Breast epithelium (tissue), 4 donors: ENCODE data around the gene OR6B2. TPM values are rescaled to one million over a fixed set of nuclear protein-coding genes. Genes with fewer than 3 reads are reported as not detected.

Source experiments
- DNase-seq, 2 donors: peaks; one replicate each; pipeline ENCODE4 v3.0.0-alpha.2; 2019; ENCODE audit warnings: low spot score in 2 of 2
- H3K27ac ChIP-seq, 2 donors: fragments of 200-600 bp; sonication (generic) in 1 of 2; one replicate each; pipeline ENCODE4 v1.5.1; 2016 to 2019; ENCODE audit warnings: mild to moderate bottlenecking in 1 of 2
- H3K27me3 ChIP-seq, 2 donors: fragments of 200-600 bp; sonication (generic) in 1 of 2; one replicate each; pipeline versions ENCODE4 v1.5.1 to v1.6.0; 2017 to 2019; ENCODE audit warnings: control low read depth in 1 of 2, mild to moderate bottlenecking in 1 of 2
- H3K36me3 ChIP-seq: fragments of 200-600 bp; one replicate; pipeline ENCODE4 v1.5.1; 2019
- H3K4me1 ChIP-seq, 2 donors: fragments of 200-600 bp; sonication (generic); one replicate each; pipeline ENCODE4 v1.5.1; 2016 to 2019; ENCODE audit warnings: control low read depth in 1 of 2
- H3K4me3 ChIP-seq, 3 donors: fragments of 200-600 bp; sonication (generic); 1 replicate in 2 of 3; 2 replicates in 1 of 3; pipeline ENCODE4 v1.5.1; 2016 to 2019; ENCODE audit warnings: mild to moderate bottlenecking in 3 of 3, moderate library complexity in 2 of 3
- H3K9me3 ChIP-seq, 2 donors: fragments of 200-600 bp; sonication (generic) in 1 of 2; one replicate each; pipeline ENCODE4 v1.5.1; 2016 to 2019; ENCODE audit warnings: control low read depth in 1 of 2
- POLR2A ChIP-seq: fragments of 450-650 bp; IDR thresholded peaks from one replicate; pipeline ENCODE4 v1.6.1; 2016; ENCODE audit warnings: antibody characterized with exemption, mild to moderate bottlenecking, moderate library complexity
- POLR2AphosphoS5 ChIP-seq, 3 donors: sonication (generic); formaldehyde crosslinking; IDR thresholded peaks; one replicate each; pipeline ENCODE4 v1.6.1; 2017; ENCODE audit warnings: antibody characterized with exemption in 3 of 3
- intact Hi-C: fragments of 100-400 bp; cut with DNase I; formaldehyde crosslinking; loops from one replicate; pipeline ENCODE4 v1.15.1; 2023; ENCODE audit warnings: low total_unique reads
- total RNA-seq, 3 donors: library from RNA; depleted of rRNA; stranded (reverse); fragments of >200 nt; gene quantifications; one replicate each; pipeline ENCODE4 v1.1.0, GENCODE V29; 2016
- TF ChIP-seq, protein P1 (sequence below), 3 donors: fragments of 450-650 bp; IDR thresholded peaks; one replicate each; pipeline ENCODE4 v1.5.1; 2016 to 2017; ENCODE audit warnings: antibody characterized with exemption in 3 of 3, mild to moderate bottlenecking in 3 of 3, moderate library complexity in 3 of 3

The OR6B2 gene
- total RNA-seq, 3 donors from 2014 or later: not detected

DNA sequence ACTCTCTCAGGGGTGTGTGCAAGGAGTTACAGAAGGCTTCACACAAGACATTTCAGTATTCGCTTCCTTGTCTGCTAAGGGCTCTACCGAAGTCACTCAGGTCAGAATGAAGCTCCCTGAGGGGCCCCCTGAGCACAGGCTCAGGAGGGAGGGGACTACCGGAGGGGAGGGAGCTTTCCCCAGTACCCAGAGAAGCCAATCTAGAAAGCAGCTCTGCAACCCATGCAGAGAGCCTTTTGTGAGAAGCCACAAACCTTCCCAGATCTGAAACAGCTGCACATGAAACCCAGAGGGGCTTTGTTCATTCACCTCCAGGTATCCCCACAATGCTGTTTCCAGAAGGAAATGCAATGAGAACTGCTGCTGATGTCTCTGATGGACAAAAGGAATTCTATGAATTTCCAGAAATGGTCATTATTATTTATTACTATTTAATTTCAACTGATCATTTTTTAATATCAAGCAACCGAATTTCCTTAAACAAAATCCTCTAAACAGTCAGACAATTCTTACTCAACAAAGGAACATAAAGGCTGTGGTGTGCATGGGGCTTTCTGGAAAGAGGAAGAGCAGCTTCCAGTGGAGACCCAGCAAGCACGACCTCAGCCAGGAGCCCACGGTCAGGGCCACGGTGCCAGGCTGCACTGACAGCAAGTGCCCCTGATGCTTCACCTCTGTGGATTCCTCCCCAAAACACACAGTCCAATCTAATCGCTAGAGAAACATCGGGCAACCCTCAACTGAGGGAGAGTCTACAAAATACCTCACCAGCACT, 47.0 kb downstream of the OR6B2 start:
- no peak for DNase-seq
- no peak overlapping the region for H3K27ac ChIP-seq
- H3K9me3 ChIP-seq: no peaks in the 10 kb centered on the region
- peaks cover 3% of the 10 kb centered on the region for H3K36me3 ChIP-seq
- no peaks in the 10 kb centered on the region for H3K4me1 ChIP-seq
- H3K4me3 ChIP-seq: no peak overlapping the region
- intact Hi-C loops: no loop called here
- H3K27me3 ChIP-seq: no peaks in the 10 kb centered on the region
- TF ChIP-seq POLR2AphosphoS5 (IDR thresholded peaks at IDR 0.05): no peak
- TF ChIP-seq, protein P1, sequence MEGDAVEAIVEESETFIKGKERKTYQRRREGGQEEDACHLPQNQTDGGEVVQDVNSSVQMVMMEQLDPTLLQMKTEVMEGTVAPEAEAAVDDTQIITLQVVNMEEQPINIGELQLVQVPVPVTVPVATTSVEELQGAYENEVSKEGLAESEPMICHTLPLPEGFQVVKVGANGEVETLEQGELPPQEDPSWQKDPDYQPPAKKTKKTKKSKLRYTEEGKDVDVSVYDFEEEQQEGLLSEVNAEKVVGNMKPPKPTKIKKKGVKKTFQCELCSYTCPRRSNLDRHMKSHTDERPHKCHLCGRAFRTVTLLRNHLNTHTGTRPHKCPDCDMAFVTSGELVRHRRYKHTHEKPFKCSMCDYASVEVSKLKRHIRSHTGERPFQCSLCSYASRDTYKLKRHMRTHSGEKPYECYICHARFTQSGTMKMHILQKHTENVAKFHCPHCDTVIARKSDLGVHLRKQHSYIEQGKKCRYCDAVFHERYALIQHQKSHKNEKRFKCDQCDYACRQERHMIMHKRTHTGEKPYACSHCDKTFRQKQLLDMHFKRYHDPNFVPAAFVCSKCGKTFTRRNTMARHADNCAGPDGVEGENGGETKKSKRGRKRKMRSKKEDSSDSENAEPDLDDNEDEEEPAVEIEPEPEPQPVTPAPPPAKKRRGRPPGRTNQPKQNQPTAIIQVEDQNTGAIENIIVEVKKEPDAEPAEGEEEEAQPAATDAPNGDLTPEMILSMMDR (IDR thresholded peaks at IDR 0.05): no peak
- no peak for TF ChIP-seq POLR2A

Other genes with a start within 250 kb of the OR6B2 start
- 100 to 1,000 TPM in 1 of 3 donors, 10 to 100 TPM in 2; 63.1 to 141 (median 89.1) TPM for gene NDUFA10, start 5.1 kb downstream of the OR6B2 start, total RNA-seq
- gene OR6B3, start 23.1 kb upstream of the OR6B2 start, total RNA-seq: 1 to 10 TPM in 1 of 3 donors, not detected in 2; 1.0 TPM
- 100 to 1,000 TPM; 174 to 267 (median 250) TPM for gene COPS9, start 105.9 kb upstream of the OR6B2 start, total RNA-seq
- not detected for gene OTOS, start 110.2 kb upstream of the OR6B2 start, total RNA-seq